Liver (tissue), 9 donors: ENCODE results near the gene TMEM139. TPM values are rescaled to one million over a fixed set of nuclear protein-coding genes. Genes with fewer than 3 reads are reported as not detected.

Experiments
- DNase-seq: peaks from one replicate; pipeline ENCODE4 v3.0.0-alpha.2; 2017; ENCODE audit warnings: low spot score
- H3K27ac ChIP-seq, 2 donors: one replicate each; pipeline ENCODE4 v1.7.0; 2013; ENCODE audit warnings: inconsistent platforms in 2 of 2, low read length in 2 of 2, control low read depth in 1 of 2, low read depth in 1 of 2, mild to moderate bottlenecking in 1 of 2
- H3K27me3 ChIP-seq, 4 donors: one replicate each; pipeline versions ENCODE4 v1.6.1 to v1.7.0; 2013; ENCODE audit warnings: low read length in 3 of 4, inconsistent platforms in 1 of 4, mild to moderate bottlenecking in 1 of 4, moderate library complexity in 1 of 4; ENCODE audit not compliant: control insufficient read depth in 4 of 4, insufficient read depth in 4 of 4
- H3K36me3 ChIP-seq, 4 donors: one replicate each; pipeline versions ENCODE4 v1.6.1 to v1.7.0; 2013; ENCODE audit warnings: low read length in 3 of 4, mild to moderate bottlenecking in 3 of 4, low read depth in 1 of 4, moderate library complexity in 1 of 4; ENCODE audit not compliant: control insufficient read depth in 4 of 4, insufficient read depth in 3 of 4
- H3K4me1 ChIP-seq, 4 donors: one replicate each; pipeline versions ENCODE4 v1.6.1 to v1.7.0; 2013; ENCODE audit warnings: low read length in 3 of 4, mild to moderate bottlenecking in 3 of 4, moderate library complexity in 1 of 4; ENCODE audit not compliant: control insufficient read depth in 4 of 4, insufficient read depth in 4 of 4
- H3K4me3 ChIP-seq, 3 donors: one replicate each; pipeline versions ENCODE4 v1.6.1 to v1.7.0; 2013; ENCODE audit warnings: low read length in 3 of 3, control low read depth in 1 of 3, low read depth in 1 of 3, mild to moderate bottlenecking in 1 of 3
- H3K9ac ChIP-seq, 2 donors: one replicate each; pipeline ENCODE4 v1.7.0; 2013; ENCODE audit warnings: low read length in 2 of 2, mild to moderate bottlenecking in 2 of 2, moderate library complexity in 2 of 2, control low read depth in 1 of 2, low read depth in 1 of 2
- H3K9me3 ChIP-seq, 4 donors: one replicate each; pipeline versions ENCODE4 v1.6.1 to v1.7.0; 2013; ENCODE audit warnings: low read length in 3 of 4; ENCODE audit not compliant: control insufficient read depth in 4 of 4
- ATF3 ChIP-seq: IDR thresholded peaks from 2 replicates; pipeline ENCODE4 v1.6.1; 2016; ENCODE audit warnings: antibody characterized with exemption
- CTCF ChIP-seq: fragments of 150-350 bp; IDR thresholded peaks from 2 replicates; pipeline ENCODE4 v1.5.1; 2017; ENCODE audit warnings: improper control_type of control experiment, low read depth, low read length; ENCODE audit not compliant: missing input control
- EGR1 ChIP-seq, 2 donors: IDR thresholded peaks; 2 replicates each; pipeline ENCODE4 v1.6.1; 2016 to 2018; ENCODE audit warnings: antibody characterized with exemption in 2 of 2, low read depth in 2 of 2
- FOXA1 ChIP-seq: IDR thresholded peaks from 2 replicates; pipeline ENCODE4 v1.6.1; 2016; ENCODE audit warnings: antibody characterized with exemption
- GABPA ChIP-seq, 2 donors: IDR thresholded peaks in 1 of 2; conservative IDR thresholded peaks in 1 of 2; 2 replicates each; pipeline ENCODE4 v1.6.1; 2016; ENCODE audit warnings: antibody characterized with exemption in 2 of 2, mild to moderate bottlenecking in 1 of 2, moderate library complexity in 1 of 2
- HNF4A ChIP-seq, 2 donors: conservative IDR thresholded peaks; 2 replicates each; pipeline ENCODE4 v1.6.1; 2016; ENCODE audit warnings: antibody characterized with exemption in 2 of 2, mild to moderate bottlenecking in 2 of 2
- HNF4G ChIP-seq: IDR thresholded peaks from 2 replicates; pipeline ENCODE4 v1.6.1; 2016; ENCODE audit warnings: antibody characterized with exemption
- JUND ChIP-seq, 2 donors: IDR thresholded peaks; 2 replicates each; pipeline ENCODE4 v1.6.1; 2016; ENCODE audit warnings: antibody characterized with exemption in 2 of 2
- MAX ChIP-seq: IDR thresholded peaks from 2 replicates; pipeline ENCODE4 v1.6.1; 2016; ENCODE audit warnings: antibody characterized with exemption
- NR2F2 ChIP-seq: IDR thresholded peaks from 2 replicates; pipeline ENCODE4 v1.6.1; 2016; ENCODE audit warnings: antibody characterized with exemption
- RAD21 ChIP-seq, 2 donors: IDR thresholded peaks; 2 replicates each; pipeline ENCODE4 v1.6.1; 2016; ENCODE audit warnings: antibody characterized with exemption in 2 of 2, mild to moderate bottlenecking in 2 of 2
- RXRA ChIP-seq, 2 donors: IDR thresholded peaks; 2 replicates each; pipeline ENCODE4 v1.6.1; 2017 to 2018; ENCODE audit warnings: antibody characterized with exemption in 2 of 2, mild to moderate bottlenecking in 1 of 2
- SP1 ChIP-seq: IDR thresholded peaks from 2 replicates; pipeline ENCODE4 v1.6.1; 2018; ENCODE audit warnings: antibody characterized with exemption, mild to moderate bottlenecking
- TAF1 ChIP-seq: conservative IDR thresholded peaks from 2 replicates; pipeline ENCODE4 v1.6.1; 2016; ENCODE audit warnings: antibody characterized with exemption, mild to moderate bottlenecking
- ZBTB33 ChIP-seq: IDR thresholded peaks from 2 replicates; pipeline ENCODE4 v1.6.1; 2016; ENCODE audit warnings: antibody characterized with exemption
- WGBS: extraction: QIAGEN DNeasy Blood & Tissue Kit; methylation state at CpG from one replicate; pipeline ENCODE4 v1.1.7; 2013; 5-methylcytosine and 5-hydroxymethylcytosine counted together
- polyA plus RNA-seq, 2 donors: library from polyadenylated mRNA; stranded (reverse) in 1 of 2; unstranded in 1 of 2; fragments of 200-250 nt in 1 of 2; fragments of >200 nt in 1 of 2; fragmentation: Nextera tagmentation in 1 of 2; extraction: Ambion mirVana in 1 of 2; gene quantifications; one replicate each; pipeline versions ENCODE4 v1.2.1 to v1.2.3, GENCODE V29; 2013 to 2015
- total RNA-seq, 2 donors: library from RNA; depleted of rRNA; stranded (reverse); fragments of >200 nt; gene quantifications; one replicate each; pipeline ENCODE4 v1.2.3, GENCODE V29; 2014
- TF ChIP-seq, protein P1 (sequence below): IDR thresholded peaks from 2 replicates; pipeline ENCODE4 v1.6.1; 2016; ENCODE audit warnings: antibody characterized with exemption, mild to moderate bottlenecking
- donor health status: healthy.
- donor health status: healthy.
- donor health status: healthy.
- donor health status: healthy.
- donor health status: healthy.

Gene TMEM139
- total and polyA plus RNA-seq, 4 donors = 3.0 to 8.6 (median 5.5) TPM

DNA sequence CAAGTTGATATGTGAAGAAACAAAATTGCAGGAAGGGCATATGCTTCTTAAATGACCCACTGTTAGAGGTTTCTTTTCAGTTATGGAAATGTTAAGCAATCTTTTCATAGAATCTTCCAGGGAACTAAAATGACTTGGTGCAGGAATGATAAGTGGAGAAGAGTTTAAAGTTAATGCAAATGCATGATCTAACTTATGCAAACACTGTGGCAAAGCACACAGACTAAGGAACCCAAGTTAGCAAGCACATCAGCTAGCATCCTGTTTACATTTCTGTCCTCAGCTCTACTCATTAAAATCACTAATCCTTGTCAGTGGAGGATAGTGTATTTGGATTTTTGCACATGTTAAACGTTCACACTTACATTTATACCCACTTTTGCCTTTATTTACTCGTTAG is 40.5 kb downstream of the TMEM139 start:
- no peaks in the 10 kb centered on the region for H3K36me3 ChIP-seq
- 78% methylated on average over 2 of the region's 2 CpGs for WGBS
- H3K27ac ChIP-seq = no peak overlapping the region
- DNase-seq = no peak
- H3K9me3 ChIP-seq = no peaks in the 10 kb centered on the region
- TF ChIP-seq RAD21 (IDR thresholded peaks at IDR 0.05) = no peak
- no peak for TF ChIP-seq FOXA1
- no peak for TF ChIP-seq ATF3
- TF ChIP-seq, protein P1, sequence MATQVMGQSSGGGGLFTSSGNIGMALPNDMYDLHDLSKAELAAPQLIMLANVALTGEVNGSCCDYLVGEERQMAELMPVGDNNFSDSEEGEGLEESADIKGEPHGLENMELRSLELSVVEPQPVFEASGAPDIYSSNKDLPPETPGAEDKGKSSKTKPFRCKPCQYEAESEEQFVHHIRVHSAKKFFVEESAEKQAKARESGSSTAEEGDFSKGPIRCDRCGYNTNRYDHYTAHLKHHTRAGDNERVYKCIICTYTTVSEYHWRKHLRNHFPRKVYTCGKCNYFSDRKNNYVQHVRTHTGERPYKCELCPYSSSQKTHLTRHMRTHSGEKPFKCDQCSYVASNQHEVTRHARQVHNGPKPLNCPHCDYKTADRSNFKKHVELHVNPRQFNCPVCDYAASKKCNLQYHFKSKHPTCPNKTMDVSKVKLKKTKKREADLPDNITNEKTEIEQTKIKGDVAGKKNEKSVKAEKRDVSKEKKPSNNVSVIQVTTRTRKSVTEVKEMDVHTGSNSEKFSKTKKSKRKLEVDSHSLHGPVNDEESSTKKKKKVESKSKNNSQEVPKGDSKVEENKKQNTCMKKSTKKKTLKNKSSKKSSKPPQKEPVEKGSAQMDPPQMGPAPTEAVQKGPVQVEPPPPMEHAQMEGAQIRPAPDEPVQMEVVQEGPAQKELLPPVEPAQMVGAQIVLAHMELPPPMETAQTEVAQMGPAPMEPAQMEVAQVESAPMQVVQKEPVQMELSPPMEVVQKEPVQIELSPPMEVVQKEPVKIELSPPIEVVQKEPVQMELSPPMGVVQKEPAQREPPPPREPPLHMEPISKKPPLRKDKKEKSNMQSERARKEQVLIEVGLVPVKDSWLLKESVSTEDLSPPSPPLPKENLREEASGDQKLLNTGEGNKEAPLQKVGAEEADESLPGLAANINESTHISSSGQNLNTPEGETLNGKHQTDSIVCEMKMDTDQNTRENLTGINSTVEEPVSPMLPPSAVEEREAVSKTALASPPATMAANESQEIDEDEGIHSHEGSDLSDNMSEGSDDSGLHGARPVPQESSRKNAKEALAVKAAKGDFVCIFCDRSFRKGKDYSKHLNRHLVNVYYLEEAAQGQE = no peak
- TF ChIP-seq RXRA (IDR thresholded peaks at IDR 0.05) = no peak
- TF ChIP-seq JUND (IDR thresholded peaks at IDR 0.05) = no peak
- TF ChIP-seq CTCF = no peak
- TF ChIP-seq HNF4G = no peak
- no peak for TF ChIP-seq ZBTB33
- TF ChIP-seq TAF1 = no peak
- TF ChIP-seq SP1 = no peak
- TF ChIP-seq HNF4A (conservative IDR thresholded peaks at IDR 0.05) = no peak
- TF ChIP-seq MAX = no peak
- no peak for TF ChIP-seq GABPA (IDR thresholded peaks at IDR 0.05 in 1 of 2, conservative IDR thresholded peaks at IDR 0.05 in 1 of 2)
- TF ChIP-seq EGR1 (IDR thresholded peaks at IDR 0.05; ENCODE audit: low read depth in 2 of 2) = no peak
- TF ChIP-seq NR2F2 = no peak
- H3K4me1 ChIP-seq = peaks cover 0 to 17% (median 3%) of the 10 kb centered on the region in 4 donors
- H3K27me3 ChIP-seq = no peaks in the 10 kb centered on the region
- H3K9ac ChIP-seq = no peak overlapping the region
- no peak overlapping the region for H3K4me3 ChIP-seq

DNA sequence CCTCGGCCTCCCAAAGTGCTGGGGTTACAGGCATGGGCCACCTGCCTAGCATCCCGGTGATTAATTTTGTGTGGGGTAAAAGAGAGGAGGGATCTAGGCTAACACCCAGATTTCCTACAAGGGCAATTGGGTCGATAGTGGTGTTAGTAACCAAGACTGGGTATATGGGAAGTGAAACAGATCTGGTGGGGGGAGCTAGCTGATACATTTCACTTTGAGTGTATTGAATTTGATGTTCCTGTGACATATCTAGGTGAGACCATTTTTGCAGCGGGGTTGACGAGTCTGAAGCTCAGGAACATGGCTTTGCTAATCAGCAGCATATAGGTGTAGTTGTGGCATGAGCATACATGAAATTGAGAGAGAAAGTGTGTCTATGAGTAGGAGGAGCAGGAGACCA is 43.1 kb downstream of the TMEM139 start:
- no peaks in the 10 kb centered on the region for H3K9me3 ChIP-seq
- TF ChIP-seq, protein P1 = no peak
- no peak for TF ChIP-seq TAF1
- H3K27me3 ChIP-seq = no peaks in the 10 kb centered on the region
- no peaks in the 10 kb centered on the region for H3K36me3 ChIP-seq
- no peak overlapping the region for H3K4me3 ChIP-seq
- no peak overlapping the region for H3K27ac ChIP-seq
- no peak for DNase-seq
- 93% methylated on average over 5 of the region's 5 CpGs for WGBS
- no peak overlapping the region for H3K9ac ChIP-seq
- peaks cover 0 to 10% (median 0%) of the 10 kb centered on the region in 4 donors for H3K4me1 ChIP-seq
